Measurements from ENCODE around the gene STRA6. TPM values are rescaled to one million over a fixed set of nuclear protein-coding genes. Genes with fewer than 3 reads are reported as not detected.

Gene STRA6
- total RNA-seq, 4 donors from 2014 or later: 0.76 to 2.2 (median 1.5) TPM; not detected in 1

DNA sequence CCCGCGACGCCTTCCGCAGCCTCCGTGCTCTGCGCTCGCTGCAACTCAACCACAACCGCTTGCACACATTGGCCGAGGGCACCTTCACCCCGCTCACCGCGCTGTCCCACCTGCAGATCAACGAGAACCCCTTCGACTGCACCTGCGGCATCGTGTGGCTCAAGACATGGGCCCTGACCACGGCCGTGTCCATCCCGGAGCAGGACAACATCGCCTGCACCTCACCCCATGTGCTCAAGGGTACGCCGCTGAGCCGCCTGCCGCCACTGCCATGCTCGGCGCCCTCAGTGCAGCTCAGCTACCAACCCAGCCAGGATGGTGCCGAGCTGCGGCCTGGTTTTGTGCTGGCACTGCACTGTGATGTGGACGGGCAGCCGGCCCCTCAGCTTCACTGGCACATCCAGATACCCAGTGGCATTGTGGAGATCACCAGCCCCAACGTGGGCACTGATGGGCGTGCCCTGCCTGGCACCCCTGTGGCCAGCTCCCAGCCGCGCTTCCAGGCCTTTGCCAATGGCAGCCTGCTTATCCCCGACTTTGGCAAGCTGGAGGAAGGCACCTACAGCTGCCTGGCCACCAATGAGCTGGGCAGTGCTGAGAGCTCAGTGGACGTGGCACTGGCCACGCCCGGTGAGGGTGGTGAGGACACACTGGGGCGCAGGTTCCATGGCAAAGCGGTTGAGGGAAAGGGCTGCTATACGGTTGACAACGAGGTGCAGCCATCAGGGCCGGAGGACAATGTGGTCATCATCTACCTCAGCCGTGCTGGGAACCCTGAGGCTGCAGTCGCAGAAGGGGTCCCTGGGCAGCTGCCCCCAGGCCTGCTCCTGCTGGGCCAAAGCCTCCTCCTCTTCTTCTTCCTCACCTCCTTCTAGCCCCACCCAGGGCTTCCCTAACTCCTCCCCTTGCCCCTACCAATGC lies 27.1 kb downstream of the STRA6 start:
- Histone ChIP-seq H3K9me3 (no peaks in the 10 kb centered on the region), H3K27ac (peak overlapping the region in 2 of 4 donors; percentile 17 to 83), H3K4me1 (peaks cover 14 to 88% (median 34%) of the 10 kb centered on the region in 3 donors), H3K27me3 (peaks cover 0 to 3% (median 0%) of the 10 kb centered on the region in 4 donors), H3K4me3 (peak overlapping the region in 1 of 4 donors; percentile 55), H3K36me3 (no peaks in the 10 kb centered on the region)
- WGBS, 2 donors: 92 to 94% methylated on average over 19 to 29 of the region's 45 CpGs
- intact Hi-C loops (cut with DNase I): no loop called here
- TF ChIP-seq, protein P1, sequence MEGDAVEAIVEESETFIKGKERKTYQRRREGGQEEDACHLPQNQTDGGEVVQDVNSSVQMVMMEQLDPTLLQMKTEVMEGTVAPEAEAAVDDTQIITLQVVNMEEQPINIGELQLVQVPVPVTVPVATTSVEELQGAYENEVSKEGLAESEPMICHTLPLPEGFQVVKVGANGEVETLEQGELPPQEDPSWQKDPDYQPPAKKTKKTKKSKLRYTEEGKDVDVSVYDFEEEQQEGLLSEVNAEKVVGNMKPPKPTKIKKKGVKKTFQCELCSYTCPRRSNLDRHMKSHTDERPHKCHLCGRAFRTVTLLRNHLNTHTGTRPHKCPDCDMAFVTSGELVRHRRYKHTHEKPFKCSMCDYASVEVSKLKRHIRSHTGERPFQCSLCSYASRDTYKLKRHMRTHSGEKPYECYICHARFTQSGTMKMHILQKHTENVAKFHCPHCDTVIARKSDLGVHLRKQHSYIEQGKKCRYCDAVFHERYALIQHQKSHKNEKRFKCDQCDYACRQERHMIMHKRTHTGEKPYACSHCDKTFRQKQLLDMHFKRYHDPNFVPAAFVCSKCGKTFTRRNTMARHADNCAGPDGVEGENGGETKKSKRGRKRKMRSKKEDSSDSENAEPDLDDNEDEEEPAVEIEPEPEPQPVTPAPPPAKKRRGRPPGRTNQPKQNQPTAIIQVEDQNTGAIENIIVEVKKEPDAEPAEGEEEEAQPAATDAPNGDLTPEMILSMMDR (IDR thresholded peaks at IDR 0.05): no peak
- TF ChIP-seq POLR2A (IDR thresholded peaks at IDR 0.05): no peak
- no peak for DNase-seq

DNA sequence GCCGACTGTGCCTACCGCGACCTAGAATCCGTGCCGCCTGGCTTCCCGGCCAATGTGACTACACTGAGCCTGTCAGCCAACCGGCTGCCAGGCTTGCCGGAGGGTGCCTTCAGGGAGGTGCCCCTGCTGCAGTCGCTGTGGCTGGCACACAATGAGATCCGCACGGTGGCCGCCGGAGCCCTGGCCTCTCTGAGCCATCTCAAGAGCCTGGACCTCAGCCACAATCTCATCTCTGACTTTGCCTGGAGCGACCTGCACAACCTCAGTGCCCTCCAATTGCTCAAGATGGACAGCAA lies 27.7 kb downstream of the STRA6 start:
- peak overlapping the region in 3 of 4 donors; percentile 24 to 55 (median 30) for H3K4me3 ChIP-seq
- H3K27me3 ChIP-seq: peaks cover 0 to 3% (median 0%) of the 10 kb centered on the region in 4 donors
- H3K36me3 ChIP-seq: no peaks in the 10 kb centered on the region
- no peak for TF ChIP-seq POLR2A (IDR thresholded peaks at IDR 0.05)
- TF ChIP-seq, protein P1 (IDR thresholded peaks at IDR 0.05): no peak
- DNase-seq: no peak
- WGBS, 2 donors: 83 to 96% methylated on average over 4 to 6 of the region's 14 CpGs
- H3K9me3 ChIP-seq: no peaks in the 10 kb centered on the region
- H3K27ac ChIP-seq: peak overlapping the region in 3 of 4 donors; percentile 66 to 83 (median 77)
- intact Hi-C loops (cut with DNase I): no loop called here
- H3K4me1 ChIP-seq: peaks cover 12 to 82% (median 27%) of the 10 kb centered on the region in 3 donors

DNA sequence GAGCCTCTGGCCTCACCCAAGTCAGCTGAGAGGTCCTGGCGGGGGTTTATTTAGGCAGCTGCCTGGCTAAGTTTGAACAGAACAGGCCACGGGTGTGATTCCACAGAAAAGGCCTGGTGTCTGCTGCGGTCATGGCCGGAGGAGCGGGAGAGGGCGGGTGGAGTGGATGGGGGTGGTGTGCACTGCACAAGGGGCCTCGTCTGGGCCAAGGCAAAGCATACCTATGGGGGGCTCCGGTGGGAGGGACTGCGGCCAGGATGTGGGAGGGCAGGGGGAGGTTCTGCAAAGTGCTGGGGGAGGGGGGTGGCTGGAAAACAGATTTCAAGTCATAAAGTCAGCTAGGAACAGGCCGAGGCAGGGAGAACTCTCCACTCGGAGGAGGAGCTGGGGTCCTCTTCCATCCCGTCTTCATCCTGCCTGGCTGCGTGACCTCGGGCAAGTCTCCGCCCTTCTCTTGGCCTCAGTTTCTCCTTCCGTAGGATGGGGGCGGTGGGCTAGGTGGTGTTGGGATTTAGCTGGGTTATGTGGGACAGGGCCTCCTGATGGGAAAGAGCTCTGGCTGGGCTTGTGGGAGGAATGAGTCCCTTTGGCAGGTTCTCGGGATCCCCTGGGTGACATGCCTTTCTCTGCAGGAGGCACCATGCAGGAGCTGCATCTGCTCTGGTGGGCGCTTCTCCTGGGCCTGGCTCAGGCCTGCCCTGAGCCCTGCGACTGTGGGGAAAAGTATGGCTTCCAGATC lies 28.2 kb downstream of the STRA6 start:
- no peak for DNase-seq
- intact Hi-C loops (cut with DNase I): no loop called here
- Histone ChIP-seq H3K4me1 (peaks cover 7 to 78% (median 22%) of the 10 kb centered on the region in 3 donors), H3K4me3 (peak overlapping the region in 3 of 4 donors; percentile 24 to 55 (median 30)), H3K27me3 (peaks cover 0 to 3% (median 0%) of the 10 kb centered on the region in 4 donors), H3K9me3 (no peaks in the 10 kb centered on the region), H3K36me3 (no peaks in the 10 kb centered on the region), H3K27ac (peak overlapping the region; percentile 39 to 83 (median 72))
- TF ChIP-seq, protein P1 (IDR thresholded peaks at IDR 0.05): no peak
- no peak for TF ChIP-seq POLR2A (IDR thresholded peaks at IDR 0.05)
- WGBS, 2 donors: 71 to 84% methylated on average over 9 to 13 of the region's 20 CpGs

DNA sequence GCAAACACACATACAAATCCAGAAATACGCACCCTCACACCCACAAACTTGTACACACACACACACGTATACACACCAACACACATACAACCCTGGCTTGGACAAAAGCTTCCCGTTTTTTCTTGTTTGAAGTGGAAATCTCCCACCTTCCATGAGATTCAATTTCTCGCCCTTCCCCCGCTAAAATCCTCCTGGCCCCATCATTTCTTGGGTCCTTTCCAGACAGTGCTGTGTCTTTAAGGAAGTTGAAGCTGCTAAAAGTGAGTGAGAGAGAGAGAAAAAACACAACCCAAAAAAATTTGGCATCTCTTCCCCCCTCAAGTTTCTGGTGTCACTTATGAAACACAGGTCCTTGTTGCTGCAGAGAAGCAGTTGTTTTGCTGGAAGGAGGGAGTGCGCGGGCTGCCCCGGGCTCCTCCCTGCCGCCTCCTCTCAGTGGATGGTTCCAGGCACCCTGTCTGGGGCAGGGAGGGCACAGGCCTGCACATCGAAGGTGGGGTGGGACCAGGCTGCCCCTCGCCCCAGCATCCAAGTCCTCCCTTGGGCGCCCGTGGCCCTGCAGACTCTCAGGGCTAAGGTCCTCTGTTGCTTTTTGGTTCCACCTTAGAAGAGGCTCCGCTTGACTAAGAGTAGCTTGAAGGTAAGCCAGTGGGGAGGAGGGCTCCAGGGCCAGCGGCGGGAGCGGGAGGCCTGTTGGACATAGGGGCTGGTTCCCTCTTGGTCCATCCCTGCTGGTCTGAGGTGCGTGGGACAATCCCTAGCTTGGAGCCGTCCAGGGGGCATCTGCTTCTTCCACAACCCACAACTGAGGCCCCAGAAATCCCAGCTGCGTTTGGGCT lies 29.0 kb downstream of the STRA6 start, which contains the start of gene ISLR:
Gene ISLR, plus strand, starts transcription at position 331 of the 839 bp plus-strand sequence. CDS start 1,149 bp downstream, outside the sequence.
- no peak for DNase-seq
- H3K4me1 ChIP-seq: peaks cover 6 to 78% (median 18%) of the 10 kb centered on the region in 3 donors
- no peaks in the 10 kb centered on the region for H3K9me3 ChIP-seq
- peak within 1 kb of the TSS; percentile 41 to 83 (median 72) for H3K27ac ChIP-seq
- peak within 1 kb of the TSS in 3 of 4 donors; percentile 24 to 55 (median 30) for H3K4me3 ChIP-seq
- WGBS, 2 donors: 28 to 50% methylated on average over 9 to 12 of the region's 20 CpGs
- peaks cover 0 to 3% (median 0%) of the 10 kb centered on the region in 4 donors for H3K27me3 ChIP-seq
- TF ChIP-seq, protein P1 (IDR thresholded peaks at IDR 0.05): no peak
- no peak for TF ChIP-seq POLR2A (IDR thresholded peaks at IDR 0.05)
- intact Hi-C loops (cut with DNase I): no loop called here
- H3K36me3 ChIP-seq: no peaks in the 10 kb centered on the region

Data from esophagus squamous epithelium (tissue), 5 donors.